Measurements from ENCODE around the gene VWA2. TPM values are rescaled to one million over a fixed set of nuclear protein-coding genes. Genes with fewer than 3 reads are reported as not detected.

VWA2 gene
- polyA plus RNA-seq, 1 donor (not counting 4 experiments of a cell fraction or from before 2014, with no cell fraction given) = 0.41 TPM

DNA sequence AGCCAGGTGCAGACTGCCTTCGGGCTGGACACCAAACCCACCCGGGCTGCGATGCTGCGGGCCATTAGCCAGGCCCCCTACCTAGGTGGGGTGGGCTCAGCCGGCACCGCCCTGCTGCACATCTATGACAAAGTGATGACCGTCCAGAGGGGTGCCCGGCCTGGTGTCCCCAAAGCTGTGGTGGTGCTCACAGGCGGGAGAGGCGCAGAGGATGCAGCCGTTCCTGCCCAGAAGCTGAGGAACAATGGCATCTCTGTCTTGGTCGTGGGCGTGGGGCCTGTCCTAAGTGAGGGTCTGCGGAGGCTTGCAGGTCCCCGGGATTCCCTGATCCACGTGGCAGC is 50.0 kb downstream of the VWA2 start:
- Histone ChIP-seq H3K9ac (ENCODE audit: control insufficient read depth, extremely low read depth, insufficient read depth, low read length) (no peak overlapping the region), H3K27me3 (ENCODE audit: control insufficient read depth, extremely low read depth, insufficient read depth, low read length) (no peaks in the 10 kb centered on the region), H3K4me3 (ENCODE audit: control insufficient read depth in 2 of 3, extremely low read depth in 1 of 3, insufficient read depth in 2 of 3, low read depth in 1 of 3, low read length in 3 of 3) (no peak overlapping the region), H3K36me3 (ENCODE audit: control insufficient read depth in 2 of 2, extremely low read depth in 1 of 2, insufficient read depth in 2 of 2, low read length in 2 of 2) (peaks cover 3 to 12% of the 10 kb centered on the region in 2 experiments), H3K4me2 (ENCODE audit: control insufficient read depth, extremely low read depth, insufficient read depth, low read depth, low read length) (no peak overlapping the region), H4K20me1 (ENCODE audit: control insufficient read depth, extremely low read depth, insufficient read depth, low read length) (no peaks in the 10 kb centered on the region), H3K4me1 (ENCODE audit: control insufficient read depth, extremely low read depth, insufficient read depth, low read length) (no peaks in the 10 kb centered on the region), H2AFZ (ENCODE audit: control insufficient read depth, low read length) (no peak overlapping the region), H3K9me3 (ENCODE audit: control insufficient read depth, low read depth, low read length) (no peaks in the 10 kb centered on the region), H3K27ac (ENCODE audit: control insufficient read depth, insufficient read depth, low read length) (no peak overlapping the region), H3K9me1 (ENCODE audit: control insufficient read depth, extremely low read depth, insufficient read depth, low read length) (no peaks in the 10 kb centered on the region), H3K79me2 (ENCODE audit: control insufficient read depth, insufficient read depth, low read length) (no peaks in the 10 kb centered on the region)
- no peak for TF ChIP-seq EZH2 (IDR thresholded peaks at IDR 0.05; ENCODE audit: low read length)
- TF ChIP-seq, protein P1, sequence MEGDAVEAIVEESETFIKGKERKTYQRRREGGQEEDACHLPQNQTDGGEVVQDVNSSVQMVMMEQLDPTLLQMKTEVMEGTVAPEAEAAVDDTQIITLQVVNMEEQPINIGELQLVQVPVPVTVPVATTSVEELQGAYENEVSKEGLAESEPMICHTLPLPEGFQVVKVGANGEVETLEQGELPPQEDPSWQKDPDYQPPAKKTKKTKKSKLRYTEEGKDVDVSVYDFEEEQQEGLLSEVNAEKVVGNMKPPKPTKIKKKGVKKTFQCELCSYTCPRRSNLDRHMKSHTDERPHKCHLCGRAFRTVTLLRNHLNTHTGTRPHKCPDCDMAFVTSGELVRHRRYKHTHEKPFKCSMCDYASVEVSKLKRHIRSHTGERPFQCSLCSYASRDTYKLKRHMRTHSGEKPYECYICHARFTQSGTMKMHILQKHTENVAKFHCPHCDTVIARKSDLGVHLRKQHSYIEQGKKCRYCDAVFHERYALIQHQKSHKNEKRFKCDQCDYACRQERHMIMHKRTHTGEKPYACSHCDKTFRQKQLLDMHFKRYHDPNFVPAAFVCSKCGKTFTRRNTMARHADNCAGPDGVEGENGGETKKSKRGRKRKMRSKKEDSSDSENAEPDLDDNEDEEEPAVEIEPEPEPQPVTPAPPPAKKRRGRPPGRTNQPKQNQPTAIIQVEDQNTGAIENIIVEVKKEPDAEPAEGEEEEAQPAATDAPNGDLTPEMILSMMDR (optimal IDR thresholded peaks at IDR 0.05 in 1 of 3, IDR thresholded peaks at IDR 0.05 in 1 of 3, conservative IDR thresholded peaks at IDR 0.05 in 1 of 3; ENCODE audit: extremely low read depth in 1 of 3, insufficient read depth in 2 of 3, low read length in 3 of 3) = no peak
- FAIRE-seq (no peak), DNase-seq (ENCODE audit: low read depth, low spot score) (no peak)
- dilution Hi-C loops (cut with MboI; ENCODE audit: extremely low pct_ligation_motif_present, low sequenced_read_pairs) = no loop called here

DNA sequence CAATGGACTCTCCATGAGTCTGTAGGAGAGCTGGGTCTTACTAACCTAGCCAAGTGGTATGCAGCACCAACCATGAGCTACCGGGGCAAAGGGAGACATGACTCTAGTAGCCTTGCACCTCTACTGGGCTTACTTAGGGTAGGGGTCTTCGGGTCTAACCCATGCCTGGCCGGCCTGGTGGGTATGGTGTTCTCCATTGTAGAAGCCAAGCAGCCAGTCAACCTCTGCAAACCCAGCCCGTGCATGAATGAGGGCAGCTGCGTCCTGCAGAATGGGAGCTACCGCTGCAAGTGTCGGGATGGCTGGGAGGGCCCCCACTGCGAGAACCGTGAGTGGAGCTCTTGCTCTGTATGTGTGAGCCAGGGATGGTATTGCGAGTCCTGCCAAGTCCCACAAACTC is 51.0 kb downstream of the VWA2 start:
- no peak for DNase-seq (ENCODE audit: low read depth, low spot score)
- no peaks in the 10 kb centered on the region for H3K9me3 ChIP-seq (ENCODE audit: control insufficient read depth, low read depth, low read length)
- no peaks in the 10 kb centered on the region for H3K9me1 ChIP-seq (ENCODE audit: control insufficient read depth, extremely low read depth, insufficient read depth, low read length)
- H3K4me2 ChIP-seq (ENCODE audit: control insufficient read depth, extremely low read depth, insufficient read depth, low read depth, low read length) = no peak overlapping the region
- dilution Hi-C loops (cut with MboI; ENCODE audit: extremely low pct_ligation_motif_present, low sequenced_read_pairs) = no loop called here
- H3K4me1 ChIP-seq (ENCODE audit: control insufficient read depth, extremely low read depth, insufficient read depth, low read length) = no peaks in the 10 kb centered on the region
- FAIRE-seq = no peak
- no peak overlapping the region for H3K27ac ChIP-seq (ENCODE audit: control insufficient read depth, insufficient read depth, low read length)
- H3K4me3 ChIP-seq (ENCODE audit: control insufficient read depth in 2 of 3, extremely low read depth in 1 of 3, insufficient read depth in 2 of 3, low read depth in 1 of 3, low read length in 3 of 3) = no peak overlapping the region
- H3K36me3 ChIP-seq (ENCODE audit: control insufficient read depth in 2 of 2, extremely low read depth in 1 of 2, insufficient read depth in 2 of 2, low read length in 2 of 2) = peaks cover 3 to 12% of the 10 kb centered on the region in 2 experiments
- H2AFZ ChIP-seq (ENCODE audit: control insufficient read depth, low read length) = no peak overlapping the region
- H3K27me3 ChIP-seq (ENCODE audit: control insufficient read depth, extremely low read depth, insufficient read depth, low read length) = no peaks in the 10 kb centered on the region
- no peaks in the 10 kb centered on the region for H3K79me2 ChIP-seq (ENCODE audit: control insufficient read depth, insufficient read depth, low read length)
- no peak for TF ChIP-seq EZH2 (IDR thresholded peaks at IDR 0.05; ENCODE audit: low read length)
- H3K9ac ChIP-seq (ENCODE audit: control insufficient read depth, extremely low read depth, insufficient read depth, low read length) = no peak overlapping the region
- H4K20me1 ChIP-seq (ENCODE audit: control insufficient read depth, extremely low read depth, insufficient read depth, low read length) = no peaks in the 10 kb centered on the region

DNA sequence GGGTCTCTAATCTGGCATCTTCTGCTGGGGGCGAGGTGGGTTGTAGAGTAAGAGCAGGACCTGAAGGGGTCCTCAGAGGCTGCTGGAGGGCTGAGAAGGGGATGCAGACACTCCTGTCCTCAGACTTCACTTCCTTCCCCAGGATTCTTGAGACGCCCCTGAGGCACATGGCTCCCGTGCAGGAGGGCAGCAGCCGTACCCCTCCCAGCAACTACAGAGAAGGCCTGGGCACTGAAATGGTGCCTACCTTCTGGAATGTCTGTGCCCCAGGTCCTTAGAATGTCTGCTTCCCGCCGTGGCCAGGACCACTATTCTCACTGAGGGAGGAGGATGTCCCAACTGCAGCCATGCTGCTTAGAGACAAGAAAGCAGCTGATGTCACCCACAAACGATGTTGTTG is 52.0 kb downstream of the VWA2 start:
- Histone ChIP-seq H4K20me1 (ENCODE audit: control insufficient read depth, extremely low read depth, insufficient read depth, low read length) (no peaks in the 10 kb centered on the region), H3K4me1 (ENCODE audit: control insufficient read depth, extremely low read depth, insufficient read depth, low read length) (no peaks in the 10 kb centered on the region), H3K27me3 (ENCODE audit: control insufficient read depth, extremely low read depth, insufficient read depth, low read length) (no peaks in the 10 kb centered on the region), H3K4me3 (ENCODE audit: control insufficient read depth in 2 of 3, extremely low read depth in 1 of 3, insufficient read depth in 2 of 3, low read depth in 1 of 3, low read length in 3 of 3) (no peak overlapping the region), H3K79me2 (ENCODE audit: control insufficient read depth, insufficient read depth, low read length) (no peaks in the 10 kb centered on the region), H3K9ac (ENCODE audit: control insufficient read depth, extremely low read depth, insufficient read depth, low read length) (no peak overlapping the region), H3K36me3 (ENCODE audit: control insufficient read depth in 2 of 2, extremely low read depth in 1 of 2, insufficient read depth in 2 of 2, low read length in 2 of 2) (peaks cover 13 to 20% of the 10 kb centered on the region in 2 experiments), H3K9me3 (ENCODE audit: control insufficient read depth, low read depth, low read length) (peaks cover 10% of the 10 kb centered on the region), H3K4me2 (ENCODE audit: control insufficient read depth, extremely low read depth, insufficient read depth, low read depth, low read length) (no peak overlapping the region), H3K27ac (ENCODE audit: control insufficient read depth, insufficient read depth, low read length) (no peak overlapping the region), H3K9me1 (ENCODE audit: control insufficient read depth, extremely low read depth, insufficient read depth, low read length) (no peaks in the 10 kb centered on the region), H2AFZ (ENCODE audit: control insufficient read depth, low read length) (no peak overlapping the region)
- FAIRE-seq = no peak
- DNase-seq (ENCODE audit: low read depth, low spot score) = no peak
- dilution Hi-C loops (cut with MboI; ENCODE audit: extremely low pct_ligation_motif_present, low sequenced_read_pairs) = no loop called here
- TF ChIP-seq, protein P1 (optimal IDR thresholded peaks at IDR 0.05 in 1 of 3, IDR thresholded peaks at IDR 0.05 in 1 of 3, conservative IDR thresholded peaks at IDR 0.05 in 1 of 3; ENCODE audit: extremely low read depth in 1 of 3, insufficient read depth in 2 of 3, low read length in 3 of 3) = no peak
- no peak for TF ChIP-seq EZH2 (IDR thresholded peaks at IDR 0.05; ENCODE audit: low read length)

All from keratinocyte (primary cell).